Eye (tissue), 1 donor: Measurements from ENCODE around the gene ARHGAP22.
"Not testable (repeated sequence)": the region's sequence is repeated elsewhere in the genome, so short reads cannot be mapped to it uniquely, and the experiment has no call there.

Source experiments
- DNase-seq: peaks from one replicate; pipeline ENCODE4 v3.0.0-alpha.2; 2015

The ARHGAP22 gene, protein sequence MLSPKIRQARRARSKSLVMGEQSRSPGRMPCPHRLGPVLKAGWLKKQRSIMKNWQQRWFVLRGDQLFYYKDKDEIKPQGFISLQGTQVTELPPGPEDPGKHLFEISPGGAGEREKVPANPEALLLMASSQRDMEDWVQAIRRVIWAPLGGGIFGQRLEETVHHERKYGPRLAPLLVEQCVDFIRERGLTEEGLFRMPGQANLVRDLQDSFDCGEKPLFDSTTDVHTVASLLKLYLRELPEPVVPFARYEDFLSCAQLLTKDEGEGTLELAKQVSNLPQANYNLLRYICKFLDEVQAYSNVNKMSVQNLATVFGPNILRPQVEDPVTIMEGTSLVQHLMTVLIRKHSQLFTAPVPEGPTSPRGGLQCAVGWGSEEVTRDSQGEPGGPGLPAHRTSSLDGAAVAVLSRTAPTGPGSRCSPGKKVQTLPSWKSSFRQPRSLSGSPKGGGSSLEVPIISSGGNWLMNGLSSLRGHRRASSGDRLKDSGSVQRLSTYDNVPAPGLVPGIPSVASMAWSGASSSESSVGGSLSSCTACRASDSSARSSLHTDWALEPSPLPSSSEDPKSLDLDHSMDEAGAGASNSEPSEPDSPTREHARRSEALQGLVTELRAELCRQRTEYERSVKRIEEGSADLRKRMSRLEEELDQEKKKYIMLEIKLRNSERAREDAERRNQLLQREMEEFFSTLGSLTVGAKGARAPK

DNA sequence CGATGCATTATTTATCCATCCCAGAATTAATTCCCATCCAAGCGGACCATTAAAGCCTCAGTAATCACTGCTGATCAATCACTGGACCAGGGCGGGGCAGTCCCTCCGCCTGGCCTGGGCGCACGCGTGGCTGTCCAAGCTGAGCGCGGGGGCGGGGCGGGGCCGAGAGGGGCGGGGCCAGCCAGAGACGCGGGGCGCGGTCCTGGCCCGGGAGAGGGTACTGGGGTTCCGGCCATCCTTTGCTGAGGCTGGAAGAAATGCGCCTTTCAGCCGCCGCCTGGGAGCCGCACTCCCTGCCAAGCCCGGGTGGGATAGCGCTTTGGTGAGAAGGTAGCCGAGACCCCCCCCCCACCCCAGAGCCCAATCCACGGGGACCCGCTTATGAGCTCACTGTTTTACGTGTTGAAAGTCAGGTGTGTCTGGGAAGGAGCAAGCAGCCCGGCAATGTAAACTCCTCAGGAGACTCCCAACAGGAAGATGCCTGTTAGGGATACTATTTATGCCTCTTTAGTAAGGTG, at the start of gene ARHGAP22:
ARHGAP22 (minus strand) TSS at position 83 of the 518 bp plus-strand sequence. CDS start 277 bp downstream, outside the sequence.
- no peak for DNase-seq

DNA sequence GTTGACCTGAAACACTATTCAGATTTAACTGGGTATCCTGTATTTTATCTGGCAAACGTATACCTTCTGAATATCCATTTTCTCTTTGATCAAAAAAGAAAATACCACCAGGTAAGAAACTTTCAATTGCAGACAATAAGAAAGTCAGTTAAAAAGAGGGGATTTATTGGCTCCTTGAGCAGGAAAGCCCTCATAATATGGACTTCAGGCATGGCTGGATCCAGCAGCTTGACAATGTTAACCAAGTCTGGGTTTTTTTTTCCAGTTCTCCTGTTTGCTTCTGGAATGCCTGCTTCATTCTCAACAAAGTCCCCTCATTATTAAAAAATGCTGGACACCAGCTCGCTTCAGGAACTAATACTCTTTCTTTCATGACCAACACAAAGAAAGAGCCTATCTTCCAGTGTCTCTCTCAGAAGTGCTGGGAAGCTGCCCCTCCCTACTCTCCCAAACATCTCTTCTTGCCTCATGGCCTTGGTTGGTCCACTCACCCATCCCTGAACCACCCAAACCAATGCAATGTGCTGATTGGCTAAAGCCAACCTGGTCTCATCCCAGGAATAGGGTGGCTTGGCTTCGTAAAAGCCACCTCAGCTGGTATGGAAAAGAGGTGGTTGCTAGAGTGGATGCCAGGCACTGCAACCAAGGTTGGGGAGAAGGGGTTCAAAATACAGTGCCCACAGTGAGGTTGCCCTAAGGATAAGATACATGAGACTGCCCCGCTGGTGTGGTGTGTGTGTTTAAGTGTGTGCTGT, 49.2 kb upstream of the ARHGAP22 start:
- no peak for DNase-seq

DNA sequence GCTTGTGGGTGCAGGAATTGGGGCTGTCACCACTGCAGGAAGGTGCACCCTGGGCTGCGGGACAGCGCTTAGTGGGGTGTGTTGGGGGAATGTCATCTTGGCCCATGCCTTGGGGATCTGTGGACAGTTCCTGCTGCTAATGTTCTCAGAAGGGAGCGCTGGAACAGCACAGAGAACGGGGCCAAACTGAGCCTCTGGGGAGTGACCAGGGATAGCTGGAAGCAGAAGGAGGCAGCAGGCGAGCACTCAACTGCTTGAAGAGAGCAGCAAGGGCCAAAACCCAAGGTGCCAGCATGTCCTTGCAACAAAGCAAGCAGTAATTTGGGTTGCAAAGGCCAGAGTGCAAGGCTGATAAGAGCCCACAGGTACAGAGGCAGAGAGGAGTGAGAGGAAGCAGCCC, 48.5 kb upstream of the ARHGAP22 start:
- DNase-seq = no peak

DNA sequence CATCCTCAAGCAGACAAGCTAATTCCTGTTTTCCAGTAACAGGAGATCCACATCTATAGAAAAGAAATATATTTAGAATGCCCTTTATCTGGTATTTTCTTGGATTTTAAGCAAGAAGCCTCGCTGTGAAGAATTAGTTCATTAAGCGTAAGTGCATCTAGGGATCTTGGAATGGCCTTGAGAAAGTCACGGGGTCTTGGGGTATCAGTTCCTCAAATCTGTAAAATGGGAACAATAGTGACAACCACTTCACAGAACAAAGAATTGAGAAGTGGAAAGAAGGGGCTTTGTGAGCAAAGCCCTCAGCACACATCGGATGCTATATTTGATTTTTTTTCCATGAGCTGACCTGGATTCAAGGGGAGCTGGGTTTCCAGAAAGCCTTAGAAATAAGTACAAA, 47.5 kb upstream of the ARHGAP22 start:
- no peak for DNase-seq

DNA sequence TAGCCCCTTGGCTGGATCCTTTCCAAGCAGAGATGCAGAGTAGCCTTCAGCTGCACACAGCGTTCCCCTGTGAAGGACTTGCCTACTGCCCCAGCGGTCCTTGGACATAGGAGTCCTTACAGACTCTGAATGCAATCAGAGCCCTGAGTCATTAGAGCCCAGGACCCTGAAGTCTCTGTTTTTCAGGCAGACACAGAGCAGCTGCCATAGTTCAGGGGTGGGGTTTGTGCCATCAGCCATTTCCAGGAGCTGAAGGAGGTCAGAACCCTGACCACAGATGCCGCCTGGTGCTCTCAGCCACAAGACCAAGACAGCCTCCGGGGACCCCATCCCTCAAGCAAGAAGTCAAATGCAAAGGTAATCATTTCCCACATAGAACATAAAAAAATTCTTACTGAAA, 47.0 kb upstream of the ARHGAP22 start:
- DNase-seq = no peak

DNA sequence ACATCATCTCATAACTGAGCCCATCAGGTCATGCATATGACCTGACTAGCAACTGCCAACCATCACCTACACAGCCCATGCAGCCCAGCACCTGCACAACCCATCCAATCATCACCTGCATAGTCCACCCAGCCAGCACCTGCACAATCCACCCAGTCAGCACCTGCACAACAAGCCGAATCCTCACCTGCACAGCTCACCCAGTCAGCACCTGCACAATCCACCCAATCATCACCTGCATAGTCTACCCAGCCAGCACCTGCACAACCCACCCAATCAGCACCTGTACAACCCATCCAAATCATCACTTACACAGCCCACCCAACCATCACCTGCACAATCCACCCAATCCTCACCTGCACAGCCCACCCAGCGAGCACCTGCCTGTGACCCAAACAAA, 46.4 kb upstream of the ARHGAP22 start:
- DNase-seq = no peak

DNA sequence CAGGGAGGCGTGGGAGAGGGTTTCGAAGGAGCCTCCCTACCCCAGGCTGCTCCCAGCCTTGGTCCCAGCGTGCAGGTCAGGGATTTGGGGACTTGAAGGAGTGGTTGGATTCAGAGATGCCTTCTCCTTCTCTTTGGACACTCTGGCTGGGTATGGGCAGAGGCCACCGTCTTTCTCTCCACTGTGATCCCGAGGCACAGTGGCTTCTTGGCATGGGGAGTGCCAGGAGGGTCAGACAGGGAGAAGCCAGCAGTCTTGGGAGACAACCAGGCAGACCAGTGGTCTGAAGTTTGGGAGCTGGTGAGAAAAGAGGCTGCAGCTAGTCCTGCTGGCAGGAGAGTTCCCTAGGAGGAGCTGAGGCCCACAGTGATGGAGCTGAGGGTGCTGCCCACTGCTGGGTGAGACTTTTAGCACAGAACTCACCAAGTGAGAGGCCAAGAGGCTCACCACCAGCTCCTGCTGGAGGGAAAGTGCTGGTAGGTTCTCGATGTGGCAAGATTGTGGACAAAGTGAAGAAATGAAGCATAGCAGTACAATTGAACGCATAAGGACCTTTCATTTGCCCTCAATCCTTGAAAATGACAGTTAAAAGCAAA, 44.6 kb upstream of the ARHGAP22 start:
- no peak for DNase-seq

DNA sequence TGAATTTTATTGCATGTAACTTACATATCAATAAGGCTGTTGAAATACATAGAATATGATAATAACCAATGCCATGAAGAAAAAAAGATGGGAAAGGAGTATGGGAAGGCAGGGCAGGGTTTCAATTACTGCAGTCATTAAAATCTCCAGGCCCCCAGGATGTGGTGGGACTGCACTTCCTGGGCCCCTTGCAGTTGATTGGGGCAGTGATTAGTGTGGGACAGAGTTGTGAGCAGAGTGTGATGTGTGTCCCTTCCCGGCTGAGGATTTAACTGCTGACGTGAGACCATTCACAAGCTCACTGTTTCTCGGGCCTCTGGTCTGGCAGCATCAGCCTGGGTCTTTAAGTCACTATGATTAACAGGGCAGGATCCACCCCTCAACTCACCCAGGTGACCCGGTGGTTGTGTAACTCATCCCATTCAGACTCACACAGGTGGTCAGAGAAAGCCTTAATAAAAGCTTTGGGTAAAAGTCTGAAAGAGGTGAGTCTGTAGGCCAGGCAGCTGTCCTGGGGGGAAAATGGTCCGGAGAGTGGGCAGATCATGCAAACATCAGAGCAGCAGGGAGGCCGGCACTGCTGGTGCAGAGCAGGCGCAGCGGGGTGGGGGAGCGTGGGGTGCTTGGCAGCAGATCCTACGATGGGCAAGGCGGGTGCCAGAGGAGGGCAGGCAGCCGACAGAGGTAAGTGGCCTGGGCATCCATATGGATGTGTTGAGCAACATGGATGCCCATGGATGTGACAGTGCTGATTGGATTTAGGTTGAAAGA, 43.5 kb upstream of the ARHGAP22 start:
- no peak for DNase-seq

DNA sequence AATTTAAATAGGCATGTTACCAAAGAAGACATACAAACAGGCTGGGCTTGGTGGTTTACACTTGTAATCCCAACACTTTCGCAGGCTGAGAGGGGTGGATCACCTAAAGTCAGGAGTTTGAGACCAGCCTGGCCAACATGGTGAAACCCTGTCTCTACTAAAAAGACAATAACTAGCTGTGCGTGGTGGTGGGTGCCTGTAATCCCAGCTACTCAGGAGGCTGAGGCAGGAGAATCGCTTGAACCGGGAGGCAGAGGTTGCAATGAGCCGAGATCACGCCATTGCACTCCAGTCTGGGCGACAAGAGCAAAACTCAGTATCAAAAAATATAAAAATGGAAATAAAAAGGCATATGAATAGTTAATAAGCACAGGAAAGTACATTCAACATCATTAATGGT, 42.2 kb upstream of the ARHGAP22 start:
- not testable (repeated sequence) for DNase-seq

DNA sequence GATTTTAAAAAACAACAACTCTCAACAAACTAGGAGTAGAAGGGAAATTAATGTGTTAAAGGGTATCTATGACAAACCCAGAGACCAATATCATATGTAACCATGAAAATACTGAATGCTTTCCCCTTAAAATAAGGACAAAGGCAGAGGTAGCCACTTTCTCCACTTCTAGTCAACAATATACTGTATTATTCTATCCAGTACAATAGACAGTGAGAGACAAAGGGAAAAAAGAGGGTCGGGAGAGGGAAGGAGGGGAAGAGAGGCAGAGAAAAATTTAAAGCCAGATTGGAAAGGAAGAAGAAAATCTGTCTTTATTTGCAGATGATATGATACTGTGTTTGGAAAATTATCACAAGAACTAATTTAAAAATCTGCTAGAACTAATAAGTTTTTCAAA, 40.7 kb upstream of the ARHGAP22 start:
- DNase-seq = no peak

DNA sequence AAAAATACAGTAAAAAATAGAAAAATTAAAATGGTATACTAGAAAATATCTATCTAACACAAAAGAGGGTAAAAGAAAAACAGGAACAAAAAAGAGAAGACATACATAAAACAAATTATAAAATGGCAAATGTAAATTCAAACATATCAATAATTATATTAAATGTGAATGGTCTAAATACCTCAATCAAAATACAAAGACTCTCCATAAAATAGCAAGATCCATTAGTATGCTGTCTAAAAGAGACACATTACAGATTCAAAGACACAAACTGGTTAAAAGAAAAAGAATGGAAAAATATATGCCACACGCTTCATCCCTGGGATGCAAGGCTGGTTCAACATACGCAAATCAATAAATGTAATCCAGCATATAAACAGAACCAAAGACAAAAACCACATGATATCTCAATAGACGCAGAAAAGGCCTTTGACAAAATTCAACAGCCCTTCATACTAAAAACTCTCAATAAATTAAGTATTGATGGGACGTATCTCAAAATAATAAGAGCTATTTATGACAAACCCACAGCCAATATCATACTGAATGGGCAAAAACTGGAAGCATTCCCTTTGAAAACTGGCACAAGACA, 36.3 kb upstream of the ARHGAP22 start:
- not testable (repeated sequence) for DNase-seq

DNA sequence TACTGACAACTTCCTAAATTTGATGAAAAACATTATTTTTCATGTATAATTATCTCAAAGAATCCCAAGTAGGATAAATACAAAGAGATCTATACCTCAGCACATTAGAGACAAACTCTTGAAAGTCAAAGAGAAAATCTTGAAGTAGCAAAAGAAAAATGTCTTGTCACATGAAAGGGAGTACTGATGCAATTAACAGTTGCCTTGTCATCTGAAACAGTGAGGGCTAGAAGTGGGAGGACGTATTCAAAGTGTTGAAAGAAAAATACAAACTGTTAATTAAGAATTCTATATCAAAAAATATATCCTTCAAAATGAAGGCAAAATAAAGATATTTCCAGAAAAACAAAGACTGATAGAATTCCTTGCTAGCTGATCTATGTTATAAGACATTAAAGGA, 35.5 kb upstream of the ARHGAP22 start:
- DNase-seq = no peak

DNA sequence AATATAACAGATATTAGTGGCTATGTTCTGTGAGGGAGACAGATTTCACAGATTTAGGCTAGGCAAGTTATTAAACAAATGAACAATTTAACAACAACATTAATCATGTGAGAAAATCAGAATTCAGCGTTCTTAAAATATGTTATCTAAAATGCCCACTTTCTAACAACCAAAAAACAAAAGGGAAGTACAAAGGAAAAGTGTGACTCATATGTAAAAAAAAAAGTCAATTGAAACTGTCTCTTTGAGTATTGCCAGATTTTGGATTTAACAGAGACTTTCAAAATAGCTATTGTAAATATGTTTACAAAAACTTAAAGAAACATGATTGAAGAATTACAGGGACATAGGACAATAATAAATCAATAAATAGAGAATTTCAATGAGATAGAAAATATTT, 34.8 kb upstream of the ARHGAP22 start:
- DNase-seq = no peak

DNA sequence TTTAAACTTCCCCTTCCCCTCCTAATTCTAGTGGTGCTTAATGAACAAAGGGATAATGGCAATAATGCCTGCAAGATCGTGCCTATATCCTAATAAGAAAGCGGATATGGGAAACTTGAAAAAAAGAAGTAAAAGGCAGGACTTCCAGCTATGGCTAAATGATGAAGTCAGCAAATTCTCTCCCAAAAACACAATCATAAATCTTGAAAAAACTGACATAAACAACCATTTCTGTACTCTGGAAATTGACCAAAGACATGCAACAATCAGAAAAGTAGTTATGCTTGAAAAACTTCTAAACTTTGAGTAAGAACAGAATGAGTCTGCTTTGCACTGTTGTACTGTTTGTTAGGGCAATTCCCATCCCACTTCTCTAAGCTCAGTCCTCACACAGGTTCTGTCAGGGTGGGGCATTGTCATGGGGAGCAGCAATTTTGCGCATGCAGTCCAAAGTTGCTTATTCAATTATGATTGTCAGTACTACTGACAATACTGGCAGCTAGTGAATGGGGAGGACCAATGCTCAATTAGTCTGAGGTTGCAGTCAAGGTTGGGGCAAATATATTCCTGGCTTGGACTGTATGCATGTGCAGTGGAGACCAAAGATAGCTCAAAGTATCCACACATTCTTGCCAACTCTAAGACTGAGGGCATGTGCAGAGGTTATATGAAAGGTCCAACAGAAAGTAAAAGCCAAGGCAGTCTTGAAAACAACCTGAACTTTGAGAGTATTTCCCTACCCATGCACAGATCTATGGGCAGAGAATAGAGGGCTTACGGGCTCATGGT, 34.1 kb upstream of the ARHGAP22 start:
- DNase-seq = no peak

DNA sequence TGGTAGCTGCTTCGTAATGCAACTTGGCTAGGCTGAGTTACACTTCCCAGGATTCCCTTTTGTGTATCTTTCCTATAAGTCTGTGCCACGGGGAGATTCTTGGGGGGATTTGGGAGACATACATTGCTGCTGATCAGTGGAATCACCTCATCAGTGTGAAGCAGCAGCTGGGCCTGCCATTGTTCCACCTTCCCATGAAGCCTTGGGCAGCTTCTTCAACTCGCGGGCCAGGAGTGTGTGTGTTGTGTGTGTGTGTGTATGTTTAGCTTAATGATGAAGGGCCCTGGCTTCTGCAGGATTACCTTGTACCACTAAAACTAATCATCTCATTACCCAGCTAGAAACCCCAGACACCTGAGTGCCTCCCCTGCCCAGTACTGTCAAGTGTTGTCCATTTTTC, 33.3 kb upstream of the ARHGAP22 start:
- DNase-seq = no peak

DNA sequence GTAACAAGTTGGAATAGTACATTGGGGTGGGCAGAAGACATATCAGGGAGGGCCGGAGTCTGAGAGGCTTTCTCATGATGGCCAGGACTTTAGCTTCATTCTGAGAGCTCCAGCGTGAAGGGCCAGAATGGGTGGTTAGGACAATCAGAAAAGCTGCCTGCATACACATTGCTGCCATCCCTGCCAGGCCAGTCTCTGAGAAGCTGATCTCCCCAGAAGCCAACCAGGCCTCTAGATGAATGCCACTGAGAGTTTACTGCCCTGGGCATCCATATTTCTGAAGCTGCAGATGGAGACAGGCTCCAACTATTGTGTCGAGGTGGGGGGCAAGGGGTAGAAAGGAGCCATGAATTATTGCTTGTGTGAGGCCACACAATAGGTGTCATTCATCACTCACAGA, 32.0 kb upstream of the ARHGAP22 start:
- DNase-seq = no peak

DNA sequence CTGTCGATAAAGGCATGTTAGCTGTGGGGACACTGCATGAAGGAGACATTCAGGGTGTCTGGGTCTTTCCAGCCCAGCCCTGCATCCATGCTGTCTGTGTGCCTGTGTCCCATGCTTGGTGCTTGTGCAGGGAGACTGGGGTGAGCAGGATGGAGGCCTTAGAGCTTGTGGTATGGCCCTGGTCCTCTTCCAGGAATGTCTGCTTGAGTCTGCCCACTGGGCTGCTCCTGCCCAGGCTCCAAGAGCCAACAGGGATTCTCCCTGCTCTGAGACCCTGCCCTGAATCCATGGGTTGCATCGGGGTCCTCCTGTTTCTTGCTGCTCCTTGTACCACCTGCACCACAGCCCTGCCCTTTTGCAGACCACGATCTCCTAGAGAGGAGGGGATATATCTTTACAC, 31.4 kb upstream of the ARHGAP22 start:
- DNase-seq = no peak

DNA sequence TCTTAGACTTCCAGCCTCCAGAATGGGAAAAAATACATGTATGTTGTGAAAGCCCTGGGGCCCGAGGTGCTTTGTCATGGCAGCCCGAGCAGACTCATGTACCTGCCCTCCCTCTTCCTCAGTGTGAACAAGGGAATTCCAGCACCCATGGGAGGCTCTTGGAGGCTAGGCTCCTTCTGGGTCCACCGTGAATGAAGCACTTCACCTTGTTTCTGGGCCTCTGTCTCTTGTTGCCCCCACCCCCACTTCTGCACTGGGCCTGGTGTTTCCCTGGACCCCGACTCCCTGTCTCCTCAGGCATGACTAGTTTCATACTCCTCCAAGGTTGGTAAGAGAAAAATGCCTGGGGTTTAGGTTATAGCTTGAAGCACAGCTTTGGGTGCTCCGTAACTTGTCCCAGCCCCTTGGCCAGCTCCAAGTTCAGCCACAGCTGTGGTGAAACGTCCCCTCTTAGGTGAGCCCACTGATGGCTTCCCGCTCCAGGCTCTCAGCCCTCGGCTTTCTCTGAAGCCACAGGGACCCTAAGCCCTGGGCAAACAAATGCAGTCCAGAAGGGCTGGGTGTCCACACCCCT, 30.2 kb upstream of the ARHGAP22 start:
- DNase-seq = no peak

DNA sequence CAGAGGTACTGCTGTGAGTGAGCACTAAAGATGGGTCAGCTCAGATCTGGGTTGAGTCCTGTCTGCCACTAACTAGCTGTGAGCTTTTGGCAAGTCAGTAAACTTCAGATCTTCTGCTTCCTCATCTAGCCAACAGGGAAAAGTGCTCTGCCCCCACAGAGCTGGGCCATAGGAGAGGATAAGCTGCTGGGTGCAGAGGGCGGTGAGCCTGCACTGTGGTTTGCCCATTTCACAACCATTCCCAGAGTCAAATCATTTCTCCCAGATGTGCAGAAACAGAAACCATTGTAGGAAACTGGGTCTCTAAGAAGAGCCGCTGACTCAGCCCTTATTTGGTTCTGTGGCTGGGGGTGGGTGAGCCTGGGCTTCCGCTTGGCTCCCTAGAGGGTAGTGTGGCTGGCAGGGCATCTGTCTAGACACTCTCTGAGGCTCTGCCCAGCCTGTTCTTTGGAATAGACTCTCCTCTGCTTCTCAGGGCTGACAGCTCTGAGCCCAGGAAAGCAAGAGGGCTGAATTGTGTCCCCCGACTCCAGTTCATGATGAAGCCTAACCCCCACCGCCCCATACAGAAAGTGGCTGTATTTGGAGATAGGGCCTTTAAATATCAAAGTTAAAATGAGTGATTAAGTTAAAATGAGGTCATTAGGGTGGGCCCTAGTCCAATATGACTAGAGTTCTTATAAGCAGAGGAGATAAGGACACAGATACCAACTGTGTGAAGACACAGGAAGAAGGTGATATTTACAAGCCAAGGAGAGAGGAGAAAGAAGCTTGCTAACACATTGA, 29.5 kb upstream of the ARHGAP22 start:
- DNase-seq = no peak
